GM12878 (cell line): ENCODE data around the gene B3GALNT1. TPM values are rescaled to one million over a fixed set of nuclear protein-coding genes. Genes with fewer than 3 reads are reported as not detected.

Experiments used
- ATAC-seq: fragments of 200-7000 bp; cut with Tn5 transposase; 3 replicates; pipeline ENCODE4 v1.9.1; 2020; ENCODE audit warnings: mild to moderate bottlenecking, moderate library complexity
- BruUV-seq: library from RNA; stranded (reverse); fragments of 400-500 nt; replicated peaks from 2 replicates; lab custom pipeline; 2021; lab: Mats Ljungman, UMichigan
- CTCF ChIA-PET: fragments of 300-600 bp; sonication (Branson Sonifier 250); formaldehyde crosslinking; extraction: SDS; loops from one replicate; lab custom pipeline; 2021; ENCODE audit warnings: inconsistent platforms; lab: Yijun Ruan, JAX
- POLR2A ChIA-PET: fragments of 350-600 bp; formaldehyde crosslinking; extraction: SDS; loops from one replicate; lab custom pipeline; 2021; ENCODE audit warnings: inconsistent platforms; lab: Charles Lee
- RAD21 ChIA-PET: fragments of 300-600 bp; sonication (Branson Sonifier 250); formaldehyde crosslinking; loops from one replicate; lab custom pipeline; 2023; ENCODE audit warnings: antibody characterized with exemption; ENCODE audit not compliant: unreplicated experiment; lab: Charles Lee
- SMC1A ChIA-PET: fragments of 300-600 bp; sonication (Branson Sonifier 250); formaldehyde crosslinking; loops from one replicate; lab custom pipeline; 2023; ENCODE audit not compliant: unreplicated experiment, uncharacterized antibody; lab: Charles Lee
- DNase-seq: peaks from one replicate; pipeline ENCODE4 v3.0.0-alpha.2; 2011; ENCODE audit warnings: low read depth, low spot score
- FAIRE-seq: peaks from 3 replicates; lab custom pipeline; 2011; peaks lifted over from hg19 to GRCh38; lab: Jason Lieb, UNC
- H2AFZ ChIP-seq: 2 replicates; pipeline ENCODE4 v1.6.0; 2011; ENCODE audit warnings: low read depth, low read length, control low read depth; ENCODE audit not compliant: control insufficient read depth
- H3K27ac ChIP-seq: 2 replicates; pipeline ENCODE4 v1.5.1; 2011; ENCODE audit warnings: control low read depth; ENCODE audit not compliant: control insufficient read depth, insufficient read depth
- H3K27me3 ChIP-seq, 2 experiments: replicated peaks in 1 of 2; 2 replicates each; pipeline versions ENCODE4 v1.6.0 to v1.6.1; 2011; ENCODE audit warnings: low read length in 1 of 2; ENCODE audit not compliant: control insufficient read depth in 2 of 2, insufficient read depth in 2 of 2
- H3K36me3 ChIP-seq, 2 experiments: 2 replicates each; pipeline ENCODE4 v1.5.1; 2011; ENCODE audit warnings: low read length in 1 of 2; ENCODE audit not compliant: control insufficient read depth in 2 of 2, insufficient read depth in 2 of 2
- H3K4me1 ChIP-seq: 2 replicates; pipeline ENCODE4 v1.6.1; 2011; ENCODE audit warnings: mild to moderate bottlenecking, low read length, moderate library complexity, mixed read lengths; ENCODE audit not compliant: control insufficient read depth, insufficient read depth
- H3K4me2 ChIP-seq: 2 replicates; pipeline ENCODE4 v1.6.0; 2011; ENCODE audit warnings: control low read depth; ENCODE audit not compliant: control insufficient read depth, insufficient read depth
- H3K4me3 ChIP-seq: fragments of 200-600 bp; sonication (generic); 2 replicates; pipeline ENCODE4 v1.5.1; 2016
- H3K79me2 ChIP-seq: 2 replicates; pipeline ENCODE4 v1.6.0; 2011; ENCODE audit warnings: low read length; ENCODE audit not compliant: control insufficient read depth, insufficient read depth
- H3K9ac ChIP-seq: 2 replicates; pipeline ENCODE4 v1.8.0; 2011; ENCODE audit warnings: low read length, control low read depth, mixed read lengths; ENCODE audit not compliant: control insufficient read depth, insufficient read depth
- H3K9me3 ChIP-seq: replicated peaks from 3 replicates; pipeline ENCODE4 v1.5.1; 2011; ENCODE audit warnings: mild to moderate bottlenecking, low read length; ENCODE audit not compliant: control insufficient read depth, insufficient read depth
- H4K20me1 ChIP-seq: 2 replicates; pipeline ENCODE4 v1.6.0; 2011; ENCODE audit not compliant: control insufficient read depth, insufficient read depth
- ATF2 ChIP-seq: IDR thresholded peaks from 2 replicates; pipeline ENCODE4 v1.6.1; 2012; ENCODE audit warnings: low read length, inconsistent platforms
- BMI1 ChIP-seq: fragments of 450-650 bp; IDR thresholded peaks from 2 replicates; pipeline ENCODE4 v1.6.1; 2016; ENCODE audit warnings: mild to moderate bottlenecking, moderate library complexity, borderline replicate concordance
- CEBPZ ChIP-seq: fragments of 150-350 bp; IDR thresholded peaks from 2 replicates; pipeline ENCODE4 v1.6.1; 2016; ENCODE audit warnings: low read depth, low read length
- DPF2 ChIP-seq: fragments of 450-650 bp; IDR thresholded peaks from 2 replicates; pipeline ENCODE4 v1.6.1; 2017; ENCODE audit warnings: mild to moderate bottlenecking
- EZH2 ChIP-seq: IDR thresholded peaks from 2 replicates; pipeline ENCODE4 v1.6.1; 2012; ENCODE audit warnings: low read depth, mild to moderate bottlenecking, control low read depth, inconsistent platforms, low read length, borderline replicate concordance; ENCODE audit not compliant: control insufficient read depth
- HCFC1 ChIP-seq: fragments of 150-350 bp; IDR thresholded peaks from 2 replicates; pipeline ENCODE4 v1.6.1; 2014; ENCODE audit warnings: low read length
- KAT2A ChIP-seq: conservative IDR thresholded peaks from 2 replicates; pipeline ENCODE4 v1.6.1; 2011; ENCODE audit warnings: low read depth, low read length; ENCODE audit not compliant: control insufficient read depth
- MEF2B ChIP-seq: fragments of 450-650 bp; IDR thresholded peaks from 2 replicates; pipeline ENCODE4 v1.6.1; 2018; ENCODE audit warnings: mild to moderate bottlenecking, moderate library complexity; ENCODE audit not compliant: partially characterized antibody, poor library complexity, severe bottlenecking
- MTA2 ChIP-seq: fragments of 450-650 bp; IDR thresholded peaks from 2 replicates; pipeline ENCODE4 v1.6.1; 2016; ENCODE audit warnings: low read depth, mild to moderate bottlenecking, moderate library complexity
- NBN ChIP-seq: fragments of 450-650 bp; IDR thresholded peaks from 2 replicates; pipeline ENCODE4 v1.6.1; 2016
- NFYA ChIP-seq: IDR thresholded peaks from 2 replicates; pipeline ENCODE4 v1.6.1; 2011; ENCODE audit warnings: low read depth, mild to moderate bottlenecking, low read length, improper control_type of control experiment, borderline replicate concordance
- PAX5 ChIP-seq: IDR thresholded peaks from 2 replicates; pipeline ENCODE4 v1.6.1; 2011; ENCODE audit warnings: low read depth, low read length, borderline replicate concordance
- POU2F2 ChIP-seq: IDR thresholded peaks from 3 replicates; pipeline ENCODE4 v1.6.1; 2011; ENCODE audit warnings: low read depth, mild to moderate bottlenecking, low read length, borderline replicate concordance
- RUNX3 ChIP-seq: IDR thresholded peaks from 2 replicates; pipeline ENCODE4 v1.6.1; 2012; ENCODE audit warnings: low read length, inconsistent platforms
- ZNF207 ChIP-seq: fragments of 450-650 bp; IDR thresholded peaks from 2 replicates; pipeline ENCODE4 v1.6.1; 2014; ENCODE audit warnings: antibody characterized with exemption, mild to moderate bottlenecking, borderline replicate concordance
- ZNF274 ChIP-seq: IDR thresholded peaks from one replicate; pipeline ENCODE4 v1.8.0; 2011; ENCODE audit not compliant: insufficient read length, insufficient read depth
- WGBS: methylation state at CpG from one replicate; pipeline ENCODE4 v1.1.6; 2016; ENCODE audit warnings: low lambda C conversion rate; ENCODE audit not compliant: insufficient replicate concordance, insufficient coverage; ENCODE audit errors: missing lambda C conversion rate; 5-methylcytosine and 5-hydroxymethylcytosine counted together
- in situ Hi-C: fragments of 300-500 bp; cut with MboI; formaldehyde crosslinking; loops from 9 replicates; pipeline ENCODE4 v1.14.3; 2018; ENCODE audit warnings: mixed read lengths
- intact Hi-C: fragments of 100-400 bp; cut with micrococcal nuclease; formaldehyde crosslinking; loops from one replicate; pipeline ENCODE4 v1.14.2; 2022; ENCODE audit not compliant: unreplicated experiment
- polyA plus RNA-seq, 11 experiments: library from polyadenylated mRNA; depleted of rRNA in 4 of 11; unstranded in 6 of 11; stranded (reverse) in 5 of 11; fragments of >200 nt; fragmentation: Nextera tagmentation in 4 of 11; fragmentation: Illumina TruSeq in 1 of 11; extraction: Ambion mirVana in 4 of 11; extraction: Trizol in 1 of 11; gene quantifications; 1 replicate in 1 of 11; 2 replicates in 10 of 11; pipeline versions ENCODE4 v1.2.1 to v1.2.3, GENCODE V29; 2011 to 2016; ENCODE audit warnings: inconsistent platforms in 2 of 11, missing spikeins in 2 of 11, low read depth in 1 of 11
- total RNA-seq, 4 experiments: library from RNA; depleted of rRNA in 3 of 4; stranded (reverse); fragments of >200 nt in 3 of 4; fragmentation: Illumina TruSeq in 1 of 4; extraction: Trizol in 1 of 4; gene quantifications; 2 replicates each; pipeline versions ENCODE4 v1.2.1 to v1.2.3, GENCODE V29; 2013 to 2021
- TF ChIP-seq, protein P1 (sequence below): IDR thresholded peaks from 2 replicates; pipeline ENCODE4 v1.6.1; 2011; ENCODE audit warnings: mild to moderate bottlenecking, low read depth, low read length, moderate library complexity; ENCODE audit not compliant: insufficient replicate concordance

B3GALNT1 gene
- total and polyA plus RNA-seq, 10 of the 15 experiments (the other 5 are each of a cell fraction or from before 2014, with no cell fraction given) = 0.04 to 0.95 (median 0.18) TPM; not detected in 3

GRCh38 chr3:161069511-161070251, 35.5 kb downstream of the B3GALNT1 start:
- POLR2A ChIA-PET = no interaction called here
- peak; percentile 97 for FAIRE-seq
- H3K36me3 ChIP-seq = no peaks in the 10 kb centered on the region
- no peaks in the 10 kb centered on the region for H3K27me3 ChIP-seq
- peak overlapping the region; percentile 64 for H3K4me2 ChIP-seq
- no peak overlapping the region for H3K9ac ChIP-seq
- in situ Hi-C loops (no loop called here), intact Hi-C loops (loop anchor here (5.0 kb wide), 1 partner anchor 153 kb away; the partner anchor contains the start of gene NMD3)
- RAD21 ChIA-PET = interaction anchor here (0.8 to 1.4 kb wide), 2 partner anchors 27 to 136 kb away, joined by 3 read pairs; no protein-coding TSS in a partner anchor
- ATAC-seq = peak; percentile 96
- peak; percentile 94 for DNase-seq
- H3K27ac ChIP-seq = peak overlapping the region; percentile 22; the same call in 1 of the 2 replicates
- no peak overlapping the region for H2AFZ ChIP-seq
- CTCF ChIA-PET = interaction anchor here (0.7 to 1.4 kb wide), 2 partner anchors 13 to 115 kb away, joined by 3 read pairs; no protein-coding TSS in a partner anchor
- 19% methylated on average over 5 of the region's 5 CpGs for WGBS
- H4K20me1 ChIP-seq = no peaks in the 10 kb centered on the region
- peaks cover 27% of the 10 kb centered on the region for H3K4me1 ChIP-seq
- BruUV-seq = no TSS peak
- no peak overlapping the region for H3K4me3 ChIP-seq
- no peaks in the 10 kb centered on the region for H3K9me3 ChIP-seq
- no peaks in the 10 kb centered on the region for H3K79me2 ChIP-seq
- SMC1A ChIA-PET = interaction anchor here (0.8 kb wide), 1 partner anchor 13 kb away, joined by 3 read pairs; no protein-coding TSS in a partner anchor
- TF ChIP-seq MTA2 = peak; percentile 86
- TF ChIP-seq ZNF207 = no peak
- TF ChIP-seq ATF2 = peak; percentile 92
- TF ChIP-seq PAX5 = peak; percentile 79; the same call in 1 of the 2 replicates
- TF ChIP-seq, protein P1, sequence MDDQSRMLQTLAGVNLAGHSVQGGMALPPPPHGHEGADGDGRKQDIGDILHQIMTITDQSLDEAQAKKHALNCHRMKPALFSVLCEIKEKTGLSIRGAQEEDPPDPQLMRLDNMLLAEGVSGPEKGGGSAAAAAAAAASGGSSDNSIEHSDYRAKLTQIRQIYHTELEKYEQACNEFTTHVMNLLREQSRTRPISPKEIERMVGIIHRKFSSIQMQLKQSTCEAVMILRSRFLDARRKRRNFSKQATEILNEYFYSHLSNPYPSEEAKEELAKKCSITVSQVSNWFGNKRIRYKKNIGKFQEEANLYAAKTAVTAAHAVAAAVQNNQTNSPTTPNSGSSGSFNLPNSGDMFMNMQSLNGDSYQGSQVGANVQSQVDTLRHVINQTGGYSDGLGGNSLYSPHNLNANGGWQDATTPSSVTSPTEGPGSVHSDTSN = no peak
- TF ChIP-seq HCFC1 = no peak
- peak; percentile 43 for TF ChIP-seq MEF2B
- no peak for TF ChIP-seq ZNF274
- peak; percentile 41; the same call in 1 of the 2 replicates for TF ChIP-seq BMI1
- TF ChIP-seq POU2F2 = peak; percentile 53; the same call in 1 of the 3 replicates
- TF ChIP-seq DPF2 = peak; percentile 89
- no peak for TF ChIP-seq KAT2A
- peak; percentile 88 for TF ChIP-seq NBN
- TF ChIP-seq CEBPZ = no peak
- no peak for TF ChIP-seq NFYA
- 0 out of 2 replicates have a peak, but pooled peaks have one; percentile 53 for TF ChIP-seq EZH2
- TF ChIP-seq RUNX3 = peak; percentile 96
